ENCODE measurements around the gene ETV4. TPM values are rescaled to one million over a fixed set of nuclear protein-coding genes. Genes with fewer than 3 reads are reported as not detected.

ETV4 gene
- total and polyA plus RNA-seq, 2 of the 13 experiments (the other 11 are each of a cell fraction or from before 2014, with no cell fraction given) = 128 to 330 TPM

GRCh38 chr17:43479948-43480347 is 66.2 kb downstream of the ETV4 start (continued):
- TF ChIP-seq HMGXB4 (CRISPR knock-in tag; IDR thresholded peaks at IDR 0.05; ENCODE audit: borderline replicate concordance in 1 of 2, low read depth in 1 of 2) (peak in 1 of 2 experiments; percentile 30; a peak in 1 of 4 replicates), EEA1 (CRISPR knock-in tag; IDR thresholded peaks at IDR 0.05; ENCODE audit: borderline replicate concordance) (no peak), SP140L (CRISPR knock-in tag; IDR thresholded peaks at IDR 0.05; ENCODE audit: borderline replicate concordance) (no peak), AKAP8 (CRISPR knock-in tag; IDR thresholded peaks at IDR 0.05) (no peak), SMAD3 (CRISPR knock-in tag; IDR thresholded peaks at IDR 0.05) (peak; percentile 88), ZNF367 (CRISPR knock-in tag; IDR thresholded peaks at IDR 0.05; ENCODE audit: borderline replicate concordance) (no peak), ZNF644 (CRISPR knock-in tag; IDR thresholded peaks at IDR 0.05; ENCODE audit: low read depth) (no peak), ZNF101 (CRISPR knock-in tag; IDR thresholded peaks at IDR 0.05; ENCODE audit: borderline replicate concordance, low read depth) (0 out of 2 replicates have a peak, but pooled peaks have one; percentile 42), TARDBP (CRISPR knock-in tag; IDR thresholded peaks at IDR 0.05) (peak; percentile 71; the same call in 1 of the 2 replicates), SIX1 (CRISPR knock-in tag; IDR thresholded peaks at IDR 0.05; ENCODE audit: borderline replicate concordance) (peak; percentile 79; the same call in 1 of the 2 replicates), TAF1 (CRISPR knock-in tag; IDR thresholded peaks at IDR 0.05) (0 out of 2 replicates have a peak, but pooled peaks have one; percentile 15), ZNF12 (CRISPR knock-in tag; IDR thresholded peaks at IDR 0.05) (peak; percentile 58; the same call in 1 of the 2 replicates), ZNF777 (CRISPR knock-in tag; IDR thresholded peaks at IDR 0.05) (no peak), SNAPC5 (CRISPR knock-in tag; IDR thresholded peaks at IDR 0.05; ENCODE audit: borderline replicate concordance) (peak; percentile 51; the same call in 1 of the 2 replicates), ZBTB43 (CRISPR knock-in tag; conservative IDR thresholded peaks at IDR 0.05) (0 out of 2 replicates have a peak, but pooled peaks have one; percentile 67), SP4 (CRISPR knock-in tag; IDR thresholded peaks at IDR 0.05) (peak; percentile 37; the same call in 1 of the 2 replicates), ZNF446 (CRISPR knock-in tag; IDR thresholded peaks at IDR 0.05) (no peak), HNF1B (CRISPR knock-in tag; IDR thresholded peaks at IDR 0.05) (peak; percentile 80; the same call in 1 of the 2 replicates), MAFG (CRISPR knock-in tag; IDR thresholded peaks at IDR 0.05) (no peak), ZNF784 (CRISPR knock-in tag; IDR thresholded peaks at IDR 0.05; ENCODE audit: borderline replicate concordance) (no peak), ZNF703 (CRISPR knock-in tag; IDR thresholded peaks at IDR 0.05; ENCODE audit: borderline replicate concordance) (no peak), ATF1 (CRISPR knock-in tag; IDR thresholded peaks at IDR 0.05) (peak; percentile 70), SYNCRIP (IDR thresholded peaks at IDR 0.05; ENCODE audit: insufficient read depth, low read depth, low read length) (no peak), ZNF3 (CRISPR knock-in tag; IDR thresholded peaks at IDR 0.05) (no peak)
